PC-3 (cell line): Measurements from ENCODE around the gene PTGDS. TPM values are rescaled to one million over a fixed set of nuclear protein-coding genes. Genes with fewer than 3 reads are reported as not detected.

Source experiments
- ATAC-seq: fragments of 200-7000 bp; cut with Tn5 transposase; 2 replicates; pipeline ENCODE4 v1.9.1; 2020; ENCODE audit warnings: mild to moderate bottlenecking, moderate library complexity
- BruUV-seq: library from RNA; stranded (reverse); fragments of 400-500 nt; replicated peaks from 2 replicates; lab custom pipeline; 2021; lab: Mats Ljungman, UMichigan
- CTCF ChIA-PET: fragments of 300-600 bp; sonication (Branson Sonifier 250); formaldehyde crosslinking; loops from one replicate; lab custom pipeline; 2022; ENCODE audit warnings: antibody characterized with exemption; lab: Charles Lee
- POLR2A ChIA-PET: fragments of 300-600 bp; sonication (Branson Sonifier 250); formaldehyde crosslinking; loops from one replicate; lab custom pipeline; 2022; ENCODE audit warnings: antibody characterized with exemption; ENCODE audit not compliant: unreplicated experiment; lab: Charles Lee
- DNase-seq: peaks from one replicate; pipeline ENCODE4 v3.0.0-alpha.2; 2015
- H2AFZ ChIP-seq: fragments of 300-600 bp; sonication (generic); 2 replicates; pipeline ENCODE4 v1.6.0; 2016; ENCODE audit warnings: antibody characterized with exemption, low read length
- H3F3A ChIP-seq: fragments of 300-600 bp; sonication (generic); one replicate; pipeline ENCODE4 v1.6.0; 2017; ENCODE audit warnings: antibody characterized with exemption, low read length, control low read depth, mild to moderate bottlenecking; ENCODE audit not compliant: unreplicated experiment
- H3K27ac ChIP-seq: fragments of 300-600 bp; sonication (generic); 2 replicates; pipeline ENCODE4 v1.5.1; 2016; ENCODE audit warnings: mild to moderate bottlenecking, low read length
- H3K27me3 ChIP-seq: fragments of 300-600 bp; sonication (generic); 2 replicates; pipeline ENCODE4 v1.6.1; 2016; ENCODE audit warnings: low read length, mixed read lengths
- H3K36me3 ChIP-seq: fragments of 300-600 bp; sonication (generic); 2 replicates; pipeline ENCODE4 v1.6.1; 2016; ENCODE audit warnings: low read depth, mixed run types, low read length, mixed read lengths
- H3K4me1 ChIP-seq: fragments of 300-600 bp; sonication (generic); 2 replicates; pipeline ENCODE4 v1.5.1; 2016; ENCODE audit warnings: low read length; ENCODE audit not compliant: insufficient read depth
- H3K4me2 ChIP-seq: fragments of 300-600 bp; sonication (generic); 2 replicates; pipeline ENCODE4 v1.6.0; 2016; ENCODE audit warnings: low read length
- H3K4me3 ChIP-seq: fragments of 300-600 bp; sonication (generic); 2 replicates; pipeline ENCODE4 v1.5.1; 2016; ENCODE audit warnings: mild to moderate bottlenecking, low read length, mixed read lengths
- H3K79me2 ChIP-seq: fragments of 300-600 bp; sonication (generic); 2 replicates; pipeline ENCODE4 v1.6.1; 2017; ENCODE audit warnings: low read length, mixed read lengths
- H3K9ac ChIP-seq: fragments of 300-600 bp; sonication (generic); 2 replicates; pipeline ENCODE4 v1.6.0; 2016; ENCODE audit warnings: mild to moderate bottlenecking, low read length
- H3K9me2 ChIP-seq: fragments of 300-600 bp; sonication (generic); replicated peaks from 2 replicates; pipeline ENCODE4 v1.6.1; 2016; ENCODE audit warnings: mixed run types, low read length, mixed read lengths
- H3K9me3 ChIP-seq: fragments of 300-600 bp; sonication (generic); 2 replicates; pipeline ENCODE4 v1.6.1; 2016; ENCODE audit warnings: low read length, mixed read lengths
- H4K20me1 ChIP-seq: fragments of 300-600 bp; sonication (generic); 2 replicates; pipeline ENCODE4 v1.6.1; 2016; ENCODE audit warnings: low read length, mixed read lengths
- EZH2 ChIP-seq: fragments of 300-600 bp; sonication (generic); IDR thresholded peaks from one replicate; pipeline ENCODE4 v1.6.1; 2017; ENCODE audit warnings: antibody characterized with exemption, mild to moderate bottlenecking, low read length; ENCODE audit not compliant: unreplicated experiment
- EZH2phosphoT487 ChIP-seq: fragments of 300-600 bp; sonication (generic); IDR thresholded peaks from 2 replicates; pipeline ENCODE4 v1.6.1; 2018; ENCODE audit warnings: mild to moderate bottlenecking, antibody characterized with exemption, low read length, borderline replicate concordance
- intact Hi-C: fragments of 100-400 bp; cut with micrococcal nuclease; formaldehyde crosslinking; loops from 2 replicates; pipeline ENCODE4 v1.9.0; 2023
- total RNA-seq: library from RNA; depleted of rRNA; stranded (reverse); fragments of >200 nt; gene quantifications from 2 replicates; pipeline ENCODE4 v1.2.3, GENCODE V29; 2014
- TF ChIP-seq, protein P1 (sequence below): fragments of 300-600 bp; sonication (generic); conservative IDR thresholded peaks from 2 replicates; pipeline ENCODE4 v1.5.1; 2017; ENCODE audit warnings: antibody characterized with exemption, low read depth, mild to moderate bottlenecking, low read length

The PTGDS gene
- total RNA-seq, 1 experiment from 2014 or later = not detected

DNA sequence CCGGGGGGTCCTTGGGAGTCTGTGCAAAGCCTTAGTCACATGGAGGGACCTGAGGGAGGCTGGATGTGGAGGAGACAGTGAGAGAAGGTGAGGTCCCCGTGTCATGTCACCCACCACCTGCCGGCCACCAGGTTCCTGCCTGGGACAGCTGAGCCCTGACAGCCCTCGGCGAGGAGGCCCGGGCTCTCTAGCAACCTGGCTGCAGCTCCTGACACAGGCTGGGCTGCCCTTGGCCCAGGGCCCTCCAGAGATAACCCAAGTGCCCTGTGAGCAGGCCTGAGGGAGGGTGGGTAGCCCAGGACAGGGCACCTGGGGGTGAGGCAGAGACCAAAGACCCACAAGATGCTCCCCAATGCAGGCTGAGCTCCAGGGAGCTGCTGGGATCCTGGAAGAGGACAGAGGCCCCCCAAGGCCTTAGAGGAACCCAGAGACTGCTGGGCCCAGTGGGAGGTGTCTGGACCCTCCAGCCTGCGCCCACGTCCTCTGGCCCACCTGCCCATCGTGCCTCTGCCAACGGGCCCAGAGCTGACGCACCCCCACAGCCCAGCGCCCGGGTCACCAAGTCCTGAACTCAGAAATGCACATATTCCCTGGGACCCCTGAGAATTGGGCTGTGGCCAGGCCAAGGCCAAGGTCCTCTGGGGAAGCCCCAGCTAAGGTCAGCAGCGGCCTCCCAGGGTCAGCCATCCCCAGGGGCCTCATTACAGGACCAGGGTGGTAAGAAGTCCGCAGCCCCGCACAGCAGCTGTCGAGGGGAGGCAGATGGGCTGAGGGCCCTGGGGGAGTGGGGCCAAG is 8.8 kb upstream of the PTGDS start:
- no peak overlapping the region for H3K9ac ChIP-seq
- H2AFZ ChIP-seq = no peak overlapping the region
- no peaks in the 10 kb centered on the region for H3K79me2 ChIP-seq
- no peak overlapping the region for H3K4me3 ChIP-seq
- H4K20me1 ChIP-seq = no peaks in the 10 kb centered on the region
- H3F3A ChIP-seq = no peaks in the 10 kb centered on the region
- no peak overlapping the region for H3K4me2 ChIP-seq
- intact Hi-C loops = no loop called here
- no peaks in the 10 kb centered on the region for H3K9me2 ChIP-seq
- no peaks in the 10 kb centered on the region for H3K9me3 ChIP-seq
- no peaks in the 10 kb centered on the region for H3K27me3 ChIP-seq
- no peaks in the 10 kb centered on the region for H3K36me3 ChIP-seq
- no TSS peak for BruUV-seq
- H3K4me1 ChIP-seq = peaks cover 8% of the 10 kb centered on the region
- ATAC-seq = no peak
- ChIA-PET POLR2A (no interaction called here), CTCF (no interaction called here)
- no peak for DNase-seq
- no peak overlapping the region for H3K27ac ChIP-seq
- TF ChIP-seq EZH2 (no peak), EZH2phosphoT487 (no peak)
- TF ChIP-seq, protein P1, sequence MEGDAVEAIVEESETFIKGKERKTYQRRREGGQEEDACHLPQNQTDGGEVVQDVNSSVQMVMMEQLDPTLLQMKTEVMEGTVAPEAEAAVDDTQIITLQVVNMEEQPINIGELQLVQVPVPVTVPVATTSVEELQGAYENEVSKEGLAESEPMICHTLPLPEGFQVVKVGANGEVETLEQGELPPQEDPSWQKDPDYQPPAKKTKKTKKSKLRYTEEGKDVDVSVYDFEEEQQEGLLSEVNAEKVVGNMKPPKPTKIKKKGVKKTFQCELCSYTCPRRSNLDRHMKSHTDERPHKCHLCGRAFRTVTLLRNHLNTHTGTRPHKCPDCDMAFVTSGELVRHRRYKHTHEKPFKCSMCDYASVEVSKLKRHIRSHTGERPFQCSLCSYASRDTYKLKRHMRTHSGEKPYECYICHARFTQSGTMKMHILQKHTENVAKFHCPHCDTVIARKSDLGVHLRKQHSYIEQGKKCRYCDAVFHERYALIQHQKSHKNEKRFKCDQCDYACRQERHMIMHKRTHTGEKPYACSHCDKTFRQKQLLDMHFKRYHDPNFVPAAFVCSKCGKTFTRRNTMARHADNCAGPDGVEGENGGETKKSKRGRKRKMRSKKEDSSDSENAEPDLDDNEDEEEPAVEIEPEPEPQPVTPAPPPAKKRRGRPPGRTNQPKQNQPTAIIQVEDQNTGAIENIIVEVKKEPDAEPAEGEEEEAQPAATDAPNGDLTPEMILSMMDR = no peak

DNA sequence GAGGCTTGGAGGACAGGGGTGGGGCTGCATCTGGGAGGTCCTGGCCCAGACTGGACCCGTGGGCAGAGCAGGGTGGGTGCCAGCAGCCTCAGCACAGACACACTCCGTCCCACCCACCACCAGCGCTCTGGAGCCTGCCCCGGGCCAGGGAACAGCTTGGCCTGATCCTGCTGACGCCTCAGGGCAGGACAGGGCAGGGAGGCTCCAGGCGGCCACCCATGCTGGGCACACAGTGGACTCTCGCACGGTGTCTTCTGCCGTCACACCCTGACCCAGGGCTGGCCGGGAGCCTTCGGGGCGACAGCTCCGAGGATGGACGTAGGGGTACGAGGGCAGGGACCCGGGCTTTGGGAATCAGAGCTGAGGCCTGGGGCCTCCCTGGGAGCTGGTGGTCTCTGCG is 8.2 kb upstream of the PTGDS start:
- TF ChIP-seq, protein P1 = no peak
- no peak for TF ChIP-seq EZH2phosphoT487
- TF ChIP-seq EZH2 = no peak
- Histone ChIP-seq H4K20me1 (no peaks in the 10 kb centered on the region), H3F3A (no peaks in the 10 kb centered on the region), H3K9me3 (no peaks in the 10 kb centered on the region), H3K27ac (no peak overlapping the region), H3K36me3 (no peaks in the 10 kb centered on the region), H3K9ac (no peak overlapping the region), H3K4me3 (no peak overlapping the region), H3K79me2 (no peaks in the 10 kb centered on the region), H3K4me1 (peaks cover 6% of the 10 kb centered on the region), H2AFZ (no peak overlapping the region), H3K27me3 (no peaks in the 10 kb centered on the region), H3K4me2 (no peak overlapping the region), H3K9me2 (no peaks in the 10 kb centered on the region)
- DNase-seq (no peak), ATAC-seq (no peak)
- ChIA-PET POLR2A (no interaction called here), CTCF (no interaction called here)
- intact Hi-C loops = no loop called here
- BruUV-seq = no TSS peak

DNA sequence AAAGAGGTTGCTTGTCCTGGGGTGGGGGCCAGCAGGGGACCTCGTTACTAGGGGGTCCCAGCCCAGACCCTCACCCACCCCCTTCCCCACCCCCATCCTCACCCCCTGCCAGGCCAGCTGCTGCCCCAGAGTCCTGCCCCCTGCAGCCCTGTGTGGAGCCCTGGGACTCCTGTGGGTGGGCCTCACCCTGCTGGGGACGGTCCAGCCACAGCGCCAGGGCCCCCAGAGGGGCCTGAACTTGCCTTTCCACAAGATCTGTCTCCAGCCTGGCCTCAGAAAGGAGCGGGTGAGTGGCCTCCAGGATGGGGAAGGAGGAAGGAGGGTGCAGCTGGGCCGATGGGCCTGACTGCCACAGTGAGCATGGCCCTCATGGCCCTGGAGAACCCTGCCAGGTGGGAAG is 7.5 kb upstream of the PTGDS start:
- Histone ChIP-seq H3K4me2 (no peak overlapping the region), H3K79me2 (no peaks in the 10 kb centered on the region), H3K4me1 (no peaks in the 10 kb centered on the region), H3K9me3 (no peaks in the 10 kb centered on the region), H3K27ac (no peak overlapping the region), H3K4me3 (no peak overlapping the region), H4K20me1 (no peaks in the 10 kb centered on the region), H3K36me3 (no peaks in the 10 kb centered on the region), H3K9me2 (no peaks in the 10 kb centered on the region), H3F3A (no peaks in the 10 kb centered on the region), H2AFZ (no peak overlapping the region), H3K9ac (no peak overlapping the region), H3K27me3 (no peaks in the 10 kb centered on the region)
- POLR2A ChIA-PET = no interaction called here
- DNase-seq = no peak
- intact Hi-C loops = no loop called here
- TF ChIP-seq EZH2 (no peak), EZH2phosphoT487 (no peak)
- TF ChIP-seq, protein P1 = no peak
- ATAC-seq = no peak
- BruUV-seq = no TSS peak
- CTCF ChIA-PET = no interaction called here
